Keratinocyte (primary cell): ENCODE data around the gene CACNA2D1. TPM values are rescaled to one million over a fixed set of nuclear protein-coding genes. Genes with fewer than 3 reads are reported as not detected.

Source experiments
- DNase-seq: peaks from one replicate; pipeline ENCODE4 v3.0.0-alpha.2; 2011; ENCODE audit warnings: low read depth, missing footprints, low spot score
- FAIRE-seq: peaks from 2 replicates; lab custom pipeline; 2011; peaks lifted over from hg19 to GRCh38; lab: Jason Lieb, UNC
- H2AFZ ChIP-seq: 2 replicates; pipeline ENCODE4 v1.6.0; 2012; ENCODE audit warnings: low read length, control low read depth, inconsistent platforms; ENCODE audit not compliant: control insufficient read depth
- H3K27ac ChIP-seq: 2 replicates; pipeline ENCODE4 v1.5.1; 2011; ENCODE audit warnings: low read length; ENCODE audit not compliant: control insufficient read depth, insufficient read depth
- H3K27me3 ChIP-seq: 3 replicates; pipeline ENCODE4 v1.6.0; 2011; ENCODE audit warnings: low read length; ENCODE audit not compliant: control insufficient read depth, insufficient read depth; ENCODE audit errors: extremely low read depth
- H3K36me3 ChIP-seq, 2 experiments: 2 replicates in 1 of 2; 3 replicates in 1 of 2; pipeline ENCODE4 v1.5.1; 2011; ENCODE audit warnings: low read length in 2 of 2, mild to moderate bottlenecking in 1 of 2; ENCODE audit not compliant: control insufficient read depth in 2 of 2, insufficient read depth in 2 of 2; ENCODE audit errors: extremely low read depth in 1 of 2
- H3K4me1 ChIP-seq: 3 replicates; pipeline ENCODE4 v1.5.1; 2011; ENCODE audit warnings: low read length; ENCODE audit not compliant: control insufficient read depth, insufficient read depth; ENCODE audit errors: extremely low read depth
- H3K4me2 ChIP-seq: 3 replicates; pipeline ENCODE4 v1.6.0; 2011; ENCODE audit warnings: low read depth, low read length; ENCODE audit not compliant: control insufficient read depth, insufficient read depth; ENCODE audit errors: extremely low read depth
- H3K4me3 ChIP-seq, 3 experiments: fragments of 200-600 bp in 1 of 3; sonication (generic) in 1 of 3; 2 replicates in 2 of 3; 3 replicates in 1 of 3; pipeline ENCODE4 v1.5.1; 2011 to 2016; ENCODE audit warnings: low read length in 3 of 3, mild to moderate bottlenecking in 3 of 3, control low read depth in 2 of 3, inconsistent platforms in 1 of 3, low read depth in 1 of 3, mixed read lengths in 1 of 3, mixed run types in 1 of 3, moderate library complexity in 1 of 3; ENCODE audit not compliant: control insufficient read depth in 2 of 3, insufficient read depth in 2 of 3; ENCODE audit errors: extremely low read depth in 1 of 3
- H3K79me2 ChIP-seq: 2 replicates; pipeline ENCODE4 v1.6.0; 2012; ENCODE audit warnings: low read length; ENCODE audit not compliant: control insufficient read depth, insufficient read depth
- H3K9ac ChIP-seq: 3 replicates; pipeline ENCODE4 v1.6.0; 2011; ENCODE audit warnings: low read length; ENCODE audit not compliant: control insufficient read depth, insufficient read depth; ENCODE audit errors: extremely low read depth
- H3K9me1 ChIP-seq: 3 replicates; pipeline ENCODE4 v1.6.0; 2011; ENCODE audit warnings: low read length; ENCODE audit not compliant: control insufficient read depth, insufficient read depth; ENCODE audit errors: extremely low read depth
- H3K9me3 ChIP-seq: 2 replicates; pipeline ENCODE4 v1.5.1; 2012; ENCODE audit warnings: low read depth, low read length; ENCODE audit not compliant: control insufficient read depth
- H4K20me1 ChIP-seq: 3 replicates; pipeline ENCODE4 v1.6.0; 2011; ENCODE audit warnings: low read length; ENCODE audit not compliant: control insufficient read depth, insufficient read depth; ENCODE audit errors: extremely low read depth
- CTCF ChIP-seq, 3 experiments: IDR thresholded peaks in 1 of 3; conservative IDR thresholded peaks in 1 of 3; optimal IDR thresholded peaks in 1 of 3; 2 replicates in 2 of 3; 3 replicates in 1 of 3; pipeline versions ENCODE3 to v1.5.1; 2011; ENCODE audit warnings: low read length in 3 of 3, mild to moderate bottlenecking in 3 of 3, moderate library complexity in 2 of 3, control low read depth in 1 of 3, inconsistent platforms in 1 of 3; ENCODE audit not compliant: insufficient read depth in 2 of 3; ENCODE audit errors: extremely low read depth in 1 of 3
- EZH2 ChIP-seq: IDR thresholded peaks from one replicate; pipeline ENCODE4 v1.6.1; 2012; ENCODE audit warnings: inconsistent platforms, mild to moderate bottlenecking, low read length, moderate library complexity
- dilution Hi-C: fragments of 300-500 bp; cut with MboI; formaldehyde crosslinking; loops from one replicate; pipeline ENCODE4 v1.7.0; 2020; ENCODE audit warnings: low sequenced_read_pairs; ENCODE audit not compliant: extremely low pct_ligation_motif_present
- polyA plus RNA-seq, 5 experiments: library from polyadenylated mRNA; depleted of rRNA in 3 of 5; stranded (reverse) in 3 of 5; stranded (forward) in 1 of 5; unstranded in 1 of 5; fragments of >200 nt; gene quantifications; 1 replicate in 1 of 5; 2 replicates in 3 of 5; 3 replicates in 1 of 5; pipeline versions ENCODE4 v1.2.1 to v1.2.3, GENCODE V29; 2011 to 2012; ENCODE audit warnings: missing spikeins in 2 of 5, low read depth in 1 of 5, low replicate concordance in 1 of 5

Gene CACNA2D1
- polyA plus RNA-seq, 1 donor (not counting 4 experiments of a cell fraction or from before 2014, with no cell fraction given): 1.8 TPM

- Histone ChIP-seq H3K79me2 (no peaks in the 10 kb centered on the region), H3K9me3 (no peaks in the 10 kb centered on the region), H3K4me2 (no peak overlapping the region), H3K27me3 (no peaks in the 10 kb centered on the region), H3K27ac (no peak overlapping the region), H2AFZ (no peak overlapping the region), H3K36me3 (no peaks in the 10 kb centered on the region), H3K4me1 (no peaks in the 10 kb centered on the region), H4K20me1 (no peaks in the 10 kb centered on the region), H3K9ac (no peak overlapping the region), H3K9me1 (no peaks in the 10 kb centered on the region), H3K4me3 (no peak overlapping the region)
- TF ChIP-seq EZH2 (no peak), CTCF (optimal IDR thresholded peaks at IDR 0.05 in 1 of 3, IDR thresholded peaks at IDR 0.05 in 1 of 3, conservative IDR thresholded peaks at IDR 0.05 in 1 of 3; ENCODE audit: extremely low read depth in 1 of 3, insufficient read depth in 2 of 3, low read length in 3 of 3) (no peak)
- dilution Hi-C loops: no loop called here
- FAIRE-seq (no peak), DNase-seq (no peak)
Observed at GRCh38 chr7:82235713-82236112, 207.9 kb downstream of the CACNA2D1 start.

- Histone ChIP-seq H3K9me1 (no peaks in the 10 kb centered on the region), H3K4me2 (no peak overlapping the region), H2AFZ (no peak overlapping the region), H3K79me2 (no peaks in the 10 kb centered on the region), H3K27me3 (no peaks in the 10 kb centered on the region), H3K27ac (no peak overlapping the region), H3K36me3 (no peaks in the 10 kb centered on the region), H3K4me3 (no peak overlapping the region), H3K9me3 (no peaks in the 10 kb centered on the region), H4K20me1 (no peaks in the 10 kb centered on the region), H3K4me1 (no peaks in the 10 kb centered on the region), H3K9ac (no peak overlapping the region)
- TF ChIP-seq CTCF (optimal IDR thresholded peaks at IDR 0.05 in 1 of 3, IDR thresholded peaks at IDR 0.05 in 1 of 3, conservative IDR thresholded peaks at IDR 0.05 in 1 of 3; ENCODE audit: extremely low read depth in 1 of 3, insufficient read depth in 2 of 3, low read length in 3 of 3) (peak in 2 of 3 experiments; percentile 23 to 39), EZH2 (no peak)
- no peak for DNase-seq
- FAIRE-seq: no peak
- dilution Hi-C loops: no loop called here
Observed at GRCh38 chr7:82234457-82235049, 209.0 kb downstream of the CACNA2D1 start.
